ENCODE results near the gene FOXD4L1. TPM values are rescaled to one million over a fixed set of nuclear protein-coding genes. Genes with fewer than 3 reads are reported as not detected.
"Not testable (repeated sequence)": the region's sequence is repeated elsewhere in the genome, so short reads cannot be mapped to it uniquely, and the experiment has no call there.

The FOXD4L1 gene
- total RNA-seq (0.32 and 0.81 TPM in 2 replicates), polyA plus RNA-seq (0.12 TPM in 1 of 2 replicates, not detected in the other), polyA minus RNA-seq (0.29 TPM in 1 of 2 replicates, not detected in the other)
- total RNA-seq (2013): 0.12 TPM

- H3K27me3 Mint-ChIP-seq; H3K9ac ChIP-seq (ENCODE audit: low read length); H3K27ac ChIP-seq (ENCODE audit: low read length in 2 of 2); CTCF ChIA-PET; H3K4me3 ChIP-seq (ENCODE audit: control extremely low read depth in 1 of 5, extremely low read depth in 1 of 5, insufficient read depth in 1 of 5, low read depth in 2 of 5, low read length in 4 of 5); H3K4me3 Mint-ChIP-seq; H3K9me3 Mint-ChIP-seq (ENCODE audit: insufficient read depth); intact Hi-C loops (cut with micrococcal nuclease); H4K20me1 ChIP-seq (ENCODE audit: control insufficient read depth, insufficient read depth, low read length, poor library complexity, severe bottlenecking); H3K9me3 ChIP-seq (ENCODE audit: control extremely low read depth in 1 of 3, control insufficient read depth in 2 of 3, insufficient read depth in 1 of 3, low read length in 2 of 3); POLR2A ChIA-PET; H3K27ac Mint-ChIP-seq; ATAC-seq (ENCODE audit: low read depth); H3K36me3 ChIP-seq (replicated peaks in 1 of 2; ENCODE audit: control extremely low read depth in 1 of 2, control insufficient read depth in 1 of 2, extremely low read depth in 1 of 2, insufficient read depth in 2 of 2, low read length in 1 of 2); H3K79me2 ChIP-seq (ENCODE audit: control insufficient read depth, insufficient read depth, low read length); H2AFZ ChIP-seq (ENCODE audit: insufficient read depth, low read depth, low read length, poor library complexity, severe bottlenecking); DNase-seq; H3K4me2 ChIP-seq (replicated peaks; ENCODE audit: low read depth, low read length, poor library complexity, severe bottlenecking); H3K4me1 Mint-ChIP-seq: not testable (repeated sequence)
- peaks cover 0 to 29% (median 6%) of the 10 kb centered on the region in 4 experiments for H3K27me3 ChIP-seq (replicated peaks in 1 of 4; ENCODE audit: control extremely low read depth in 1 of 4, control insufficient read depth in 3 of 4, insufficient read depth in 4 of 4, low read length in 3 of 4)
- WGBS (ENCODE audit: insufficient coverage): no CpG with 5 or more reads among the region's 4 CpGs
- H3K4me1 ChIP-seq (ENCODE audit: control insufficient read depth in 2 of 2, insufficient read depth in 2 of 2, low read length in 2 of 2): peaks cover 9 to 21% of the 10 kb centered on the region in 2 donors
Observed at GRCh38 chr2:113498365-113498764, at the start of gene FOXD4L1. FOXD4L1 (plus strand) TSS chr2:113498665; CDS start chr2:113499257, 592 bp downstream.

GRCh38 chr2:113465770-113466169 is 32.7 kb upstream of the FOXD4L1 start:
- H2AFZ ChIP-seq (ENCODE audit: insufficient read depth, low read depth, low read length, poor library complexity, severe bottlenecking); intact Hi-C loops (cut with micrococcal nuclease); H4K20me1 ChIP-seq (ENCODE audit: control insufficient read depth, insufficient read depth, low read length, poor library complexity, severe bottlenecking); H3K36me3 ChIP-seq (replicated peaks in 1 of 2; ENCODE audit: control extremely low read depth in 1 of 2, control insufficient read depth in 1 of 2, extremely low read depth in 1 of 2, insufficient read depth in 2 of 2, low read length in 1 of 2); H3K4me1 ChIP-seq (ENCODE audit: control insufficient read depth in 2 of 2, insufficient read depth in 2 of 2, low read length in 2 of 2); H3K4me3 Mint-ChIP-seq; H3K79me2 ChIP-seq (ENCODE audit: control insufficient read depth, insufficient read depth, low read length); H3K9me3 ChIP-seq (ENCODE audit: control extremely low read depth in 1 of 3, control insufficient read depth in 2 of 3, insufficient read depth in 1 of 3, low read length in 2 of 3); H3K27me3 ChIP-seq (replicated peaks in 1 of 4; ENCODE audit: control extremely low read depth in 1 of 4, control insufficient read depth in 3 of 4, insufficient read depth in 4 of 4, low read length in 3 of 4); DNase-seq; POLR2A ChIA-PET; H3K27ac ChIP-seq (ENCODE audit: low read length in 2 of 2); ATAC-seq (ENCODE audit: low read depth); H3K27ac Mint-ChIP-seq; H3K4me1 Mint-ChIP-seq; H3K9me3 Mint-ChIP-seq (ENCODE audit: insufficient read depth); H3K4me3 ChIP-seq (ENCODE audit: control extremely low read depth in 1 of 5, extremely low read depth in 1 of 5, insufficient read depth in 1 of 5, low read depth in 2 of 5, low read length in 4 of 5); H3K9ac ChIP-seq (ENCODE audit: low read length); CTCF ChIA-PET; H3K27me3 Mint-ChIP-seq; H3K4me2 ChIP-seq (replicated peaks; ENCODE audit: low read depth, low read length, poor library complexity, severe bottlenecking): not testable (repeated sequence)

GRCh38 chr2:113476688-113477368 is 21.6 kb upstream of the FOXD4L1 start:
- H3K4me1 ChIP-seq (ENCODE audit: control insufficient read depth in 2 of 2, insufficient read depth in 2 of 2, low read length in 2 of 2); H3K4me2 ChIP-seq (replicated peaks; ENCODE audit: low read depth, low read length, poor library complexity, severe bottlenecking); H3K79me2 ChIP-seq (ENCODE audit: control insufficient read depth, insufficient read depth, low read length); H3K27ac Mint-ChIP-seq; H3K4me3 ChIP-seq (ENCODE audit: control extremely low read depth in 1 of 5, extremely low read depth in 1 of 5, insufficient read depth in 1 of 5, low read depth in 2 of 5, low read length in 4 of 5); H3K36me3 ChIP-seq (replicated peaks in 1 of 2; ENCODE audit: control extremely low read depth in 1 of 2, control insufficient read depth in 1 of 2, extremely low read depth in 1 of 2, insufficient read depth in 2 of 2, low read length in 1 of 2); H3K9me3 Mint-ChIP-seq (ENCODE audit: insufficient read depth); H4K20me1 ChIP-seq (ENCODE audit: control insufficient read depth, insufficient read depth, low read length, poor library complexity, severe bottlenecking); H3K27ac ChIP-seq (ENCODE audit: low read length in 2 of 2); ATAC-seq (ENCODE audit: low read depth); POLR2A ChIA-PET; H3K9me3 ChIP-seq (ENCODE audit: control extremely low read depth in 1 of 3, control insufficient read depth in 2 of 3, insufficient read depth in 1 of 3, low read length in 2 of 3); H3K9ac ChIP-seq (ENCODE audit: low read length); H3K4me1 Mint-ChIP-seq; H3K27me3 ChIP-seq (replicated peaks in 1 of 4; ENCODE audit: control extremely low read depth in 1 of 4, control insufficient read depth in 3 of 4, insufficient read depth in 4 of 4, low read length in 3 of 4); H2AFZ ChIP-seq (ENCODE audit: insufficient read depth, low read depth, low read length, poor library complexity, severe bottlenecking); H3K27me3 Mint-ChIP-seq; H3K4me3 Mint-ChIP-seq; DNase-seq; CTCF ChIA-PET; intact Hi-C loops (cut with micrococcal nuclease): not testable (repeated sequence)
- 100% methylated on average over 3 of the region's 24 CpGs for WGBS (ENCODE audit: insufficient coverage)

- H3K9me3 Mint-ChIP-seq (ENCODE audit: insufficient read depth); H2AFZ ChIP-seq (ENCODE audit: insufficient read depth, low read depth, low read length, poor library complexity, severe bottlenecking); H3K27me3 Mint-ChIP-seq; H3K4me1 Mint-ChIP-seq; intact Hi-C loops (cut with micrococcal nuclease); ATAC-seq (ENCODE audit: low read depth); H4K20me1 ChIP-seq (ENCODE audit: control insufficient read depth, insufficient read depth, low read length, poor library complexity, severe bottlenecking); H3K36me3 ChIP-seq (replicated peaks in 1 of 2; ENCODE audit: control extremely low read depth in 1 of 2, control insufficient read depth in 1 of 2, extremely low read depth in 1 of 2, insufficient read depth in 2 of 2, low read length in 1 of 2); H3K9ac ChIP-seq (ENCODE audit: low read length); H3K4me2 ChIP-seq (replicated peaks; ENCODE audit: low read depth, low read length, poor library complexity, severe bottlenecking); H3K79me2 ChIP-seq (ENCODE audit: control insufficient read depth, insufficient read depth, low read length); POLR2A ChIA-PET; H3K4me3 ChIP-seq (ENCODE audit: control extremely low read depth in 1 of 5, extremely low read depth in 1 of 5, insufficient read depth in 1 of 5, low read depth in 2 of 5, low read length in 4 of 5); H3K4me3 Mint-ChIP-seq; H3K27ac ChIP-seq (ENCODE audit: low read length in 2 of 2); H3K9me3 ChIP-seq (ENCODE audit: control extremely low read depth in 1 of 3, control insufficient read depth in 2 of 3, insufficient read depth in 1 of 3, low read length in 2 of 3); H3K4me1 ChIP-seq (ENCODE audit: control insufficient read depth in 2 of 2, insufficient read depth in 2 of 2, low read length in 2 of 2); H3K27ac Mint-ChIP-seq; CTCF ChIA-PET; DNase-seq: not testable (repeated sequence)
- H3K27me3 ChIP-seq (replicated peaks in 1 of 4; ENCODE audit: control extremely low read depth in 1 of 4, control insufficient read depth in 3 of 4, insufficient read depth in 4 of 4, low read length in 3 of 4): peaks cover 0 to 13% (median 2%) of the 10 kb centered on the region in 4 experiments
- WGBS (ENCODE audit: insufficient coverage): no CpG with 5 or more reads among the region's 13 CpGs
Observed at GRCh38 chr2:113496527-113496926, 1.9 kb upstream of the FOXD4L1 start.
